Measurements from ENCODE around the gene ARHGAP25. TPM values are rescaled to one million over a fixed set of nuclear protein-coding genes. Genes with fewer than 3 reads are reported as not detected.

ARHGAP25 gene
- total and polyA plus RNA-seq, 2 of the 4 experiments (the other 2 are of a cell fraction): 0.29 to 0.36 TPM

DNA sequence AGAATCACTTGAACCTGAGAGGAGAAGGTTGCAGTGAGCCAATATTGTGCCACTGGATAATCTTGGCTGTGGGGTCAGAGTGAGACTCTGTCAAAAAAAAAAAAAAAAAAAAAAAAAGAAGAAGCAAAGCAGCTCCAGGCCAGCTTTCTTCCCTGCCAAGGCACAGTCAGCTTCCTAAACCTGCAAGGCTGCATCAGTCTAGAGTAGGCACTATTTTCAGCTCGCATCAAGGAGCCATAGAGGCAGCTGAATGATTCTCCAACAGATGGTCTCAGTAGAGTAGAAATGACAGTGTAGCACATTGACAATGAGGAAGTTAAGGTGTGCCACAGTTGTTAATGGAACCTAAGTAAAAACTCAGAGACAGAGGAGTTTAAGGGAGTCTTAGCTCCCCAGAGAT lies 101.0 kb downstream of the ARHGAP25 start:
- no peaks in the 10 kb centered on the region for H3K36me3 ChIP-seq (ENCODE audit: control insufficient read depth, insufficient read depth, low read length)
- ChIA-PET CTCF (no interaction called here), POLR2A (ENCODE audit: unreplicated experiment) (no interaction called here)
- H3K18ac ChIP-seq (ENCODE audit: low read depth, low read length): no peak overlapping the region
- peak overlapping the region; percentile 42; the same call in 1 of the 2 replicates for H2BK120ac ChIP-seq (ENCODE audit: low read depth, low read length)
- no peaks in the 10 kb centered on the region for H4K20me1 ChIP-seq (ENCODE audit: insufficient read depth, low read length)
- H2AFZ ChIP-seq (replicated peaks; ENCODE audit: low read length, poor library complexity): no peak overlapping the region
- H3K9ac ChIP-seq (ENCODE audit: low read depth, low read length): no peak overlapping the region
- H3K4me1 ChIP-seq (ENCODE audit: control insufficient read depth, insufficient read depth, low read length): peaks cover 15% of the 10 kb centered on the region
- intact Hi-C loops (cut with micrococcal nuclease): loop anchor here (2.0 kb wide), 1 partner anchor 85 kb away; no protein-coding TSS in a partner anchor
- no peak overlapping the region for H3K4me3 ChIP-seq (ENCODE audit: insufficient read depth, low read depth, low read length)
- DNase-seq: no peak
- H3K4ac ChIP-seq (ENCODE audit: low read depth, low read length): no peak overlapping the region
- ATAC-seq (ENCODE audit: low read depth): no peak
- dilution Hi-C loops (cut with HindIII; ENCODE audit: low sequenced_read_pairs, unreplicated experiment): no loop called here
- H3K14ac ChIP-seq (replicated peaks; ENCODE audit: low read depth, low read length): no peak overlapping the region
- no peaks in the 10 kb centered on the region for H3K79me1 ChIP-seq (ENCODE audit: low read depth in 1 of 2, low read length in 2 of 2)
- H3K56ac ChIP-seq (ENCODE audit: extremely low read depth, insufficient read depth, low read length): no peak overlapping the region
- no peak overlapping the region for H2AK9ac ChIP-seq (replicated peaks; ENCODE audit: low read depth, low read length, poor library complexity)
- H3K27ac ChIP-seq (ENCODE audit: insufficient read depth, low read length): no peak overlapping the region
- H3K4me2 ChIP-seq (ENCODE audit: low read depth, low read length): no peak overlapping the region
- 0 out of 2 replicates have a peak overlapping the region, but pooled peaks have one; percentile 16 for H2AK5ac ChIP-seq (ENCODE audit: low read depth, low read length)
- H4K91ac ChIP-seq (ENCODE audit: insufficient read depth, low read depth, low read length): 0 out of 2 replicates have a peak overlapping the region, but pooled peaks have one; percentile 10
- no peaks in the 10 kb centered on the region for H3K27me3 ChIP-seq (ENCODE audit: control insufficient read depth, insufficient read depth, low read length)
- H3K9me3 ChIP-seq (ENCODE audit: control insufficient read depth, insufficient read depth, low read length): no peaks in the 10 kb centered on the region
- H3K23ac ChIP-seq (ENCODE audit: low read depth, low read length): no peak overlapping the region
- peaks cover 19% of the 10 kb centered on the region for H3K9me1 ChIP-seq (ENCODE audit: insufficient read depth, low read length)
- no peak for TF ChIP-seq FOS (IDR thresholded peaks at IDR 0.05; ENCODE audit: low read depth, low read length)
- TF ChIP-seq SMC3 (IDR thresholded peaks at IDR 0.05; ENCODE audit: low read depth, low read length): no peak
- TF ChIP-seq MXI1 (IDR thresholded peaks at IDR 0.05; ENCODE audit: borderline replicate concordance, low read depth, low read length): no peak
- no peak for TF ChIP-seq CHD1 (IDR thresholded peaks at IDR 0.05; ENCODE audit: low read depth, low read length)
- no peak for TF ChIP-seq MAFK (IDR thresholded peaks at IDR 0.05; ENCODE audit: low read depth, low read length)
- TF ChIP-seq POLR2A (IDR thresholded peaks at IDR 0.05; ENCODE audit: low read depth, low read length): no peak
- TF ChIP-seq CEBPB (IDR thresholded peaks at IDR 0.05; ENCODE audit: low read depth, low read length): no peak
- no peak for TF ChIP-seq BHLHE40 (IDR thresholded peaks at IDR 0.05; ENCODE audit: low read depth, low read length)
- no peak for TF ChIP-seq MAZ (IDR thresholded peaks at IDR 0.05; ENCODE audit: borderline replicate concordance, low read depth, low read length)
- no peak for TF ChIP-seq NFE2L2 (IDR thresholded peaks at IDR 0.05; ENCODE audit: low read depth, low read length)
- TF ChIP-seq, protein P1, sequence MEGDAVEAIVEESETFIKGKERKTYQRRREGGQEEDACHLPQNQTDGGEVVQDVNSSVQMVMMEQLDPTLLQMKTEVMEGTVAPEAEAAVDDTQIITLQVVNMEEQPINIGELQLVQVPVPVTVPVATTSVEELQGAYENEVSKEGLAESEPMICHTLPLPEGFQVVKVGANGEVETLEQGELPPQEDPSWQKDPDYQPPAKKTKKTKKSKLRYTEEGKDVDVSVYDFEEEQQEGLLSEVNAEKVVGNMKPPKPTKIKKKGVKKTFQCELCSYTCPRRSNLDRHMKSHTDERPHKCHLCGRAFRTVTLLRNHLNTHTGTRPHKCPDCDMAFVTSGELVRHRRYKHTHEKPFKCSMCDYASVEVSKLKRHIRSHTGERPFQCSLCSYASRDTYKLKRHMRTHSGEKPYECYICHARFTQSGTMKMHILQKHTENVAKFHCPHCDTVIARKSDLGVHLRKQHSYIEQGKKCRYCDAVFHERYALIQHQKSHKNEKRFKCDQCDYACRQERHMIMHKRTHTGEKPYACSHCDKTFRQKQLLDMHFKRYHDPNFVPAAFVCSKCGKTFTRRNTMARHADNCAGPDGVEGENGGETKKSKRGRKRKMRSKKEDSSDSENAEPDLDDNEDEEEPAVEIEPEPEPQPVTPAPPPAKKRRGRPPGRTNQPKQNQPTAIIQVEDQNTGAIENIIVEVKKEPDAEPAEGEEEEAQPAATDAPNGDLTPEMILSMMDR (conservative IDR thresholded peaks at IDR 0.05; ENCODE audit: low read depth, low read length): no peak
- TF ChIP-seq RFX5 (IDR thresholded peaks at IDR 0.05; ENCODE audit: low read depth, low read length): no peak
- TF ChIP-seq, protein P2, sequence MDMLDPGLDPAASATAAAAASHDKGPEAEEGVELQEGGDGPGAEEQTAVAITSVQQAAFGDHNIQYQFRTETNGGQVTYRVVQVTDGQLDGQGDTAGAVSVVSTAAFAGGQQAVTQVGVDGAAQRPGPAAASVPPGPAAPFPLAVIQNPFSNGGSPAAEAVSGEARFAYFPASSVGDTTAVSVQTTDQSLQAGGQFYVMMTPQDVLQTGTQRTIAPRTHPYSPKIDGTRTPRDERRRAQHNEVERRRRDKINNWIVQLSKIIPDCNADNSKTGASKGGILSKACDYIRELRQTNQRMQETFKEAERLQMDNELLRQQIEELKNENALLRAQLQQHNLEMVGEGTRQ (IDR thresholded peaks at IDR 0.05; ENCODE audit: low read depth, low read length): no peak
- TF ChIP-seq RCOR1 (IDR thresholded peaks at IDR 0.05; ENCODE audit: insufficient replicate concordance, low read length): no peak
- no peak for TF ChIP-seq RAD21 (IDR thresholded peaks at IDR 0.05; ENCODE audit: low read length)
- TF ChIP-seq, protein P3, sequence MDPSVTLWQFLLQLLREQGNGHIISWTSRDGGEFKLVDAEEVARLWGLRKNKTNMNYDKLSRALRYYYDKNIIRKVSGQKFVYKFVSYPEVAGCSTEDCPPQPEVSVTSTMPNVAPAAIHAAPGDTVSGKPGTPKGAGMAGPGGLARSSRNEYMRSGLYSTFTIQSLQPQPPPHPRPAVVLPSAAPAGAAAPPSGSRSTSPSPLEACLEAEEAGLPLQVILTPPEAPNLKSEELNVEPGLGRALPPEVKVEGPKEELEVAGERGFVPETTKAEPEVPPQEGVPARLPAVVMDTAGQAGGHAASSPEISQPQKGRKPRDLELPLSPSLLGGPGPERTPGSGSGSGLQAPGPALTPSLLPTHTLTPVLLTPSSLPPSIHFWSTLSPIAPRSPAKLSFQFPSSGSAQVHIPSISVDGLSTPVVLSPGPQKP (IDR thresholded peaks at IDR 0.05; ENCODE audit: borderline replicate concordance, low read depth, low read length): no peak
- no CpG with 5 or more reads among the region's 1 CpG for WGBS, 2 experiments (ENCODE audit: extremely low coverage in 2 of 2, insufficient read length in 1 of 2)
- no peak overlapping the region for H4K8ac ChIP-seq (ENCODE audit: low read depth in 2 of 2, low read length in 2 of 2)
- no TSS peak for BruUV-seq (replicated peaks)
- no peak overlapping the region for H2BK15ac ChIP-seq (ENCODE audit: low read depth, low read length)
- H4K5ac ChIP-seq (ENCODE audit: low read depth, low read length): no peak overlapping the region
- peak overlapping the region; percentile 50; the same call in 1 of the 2 replicates for H2BK20ac ChIP-seq (ENCODE audit: low read depth, low read length)
- in situ Hi-C loops (cut with MboI; ENCODE audit: low sequenced_read_pairs): no loop called here
- no peak overlapping the region for H2BK5ac ChIP-seq (ENCODE audit: low read depth, low read length, poor library complexity, severe bottlenecking)
